IMR-90 (cell line): Measurements from ENCODE around the gene EED. TPM values are rescaled to one million over a fixed set of nuclear protein-coding genes. Genes with fewer than 3 reads are reported as not detected.

Source experiments
- ATAC-seq: fragments of 200-7000 bp; cut with Tn5 transposase; 2 replicates; pipeline ENCODE4 v1.9.1; 2020; ENCODE audit warnings: low read depth, mild to moderate bottlenecking, moderate library complexity
- BruUV-seq: library from RNA; stranded (reverse); fragments of 400-500 nt; replicated peaks from 2 replicates; lab custom pipeline; 2021; lab: Mats Ljungman, UMichigan
- CTCF ChIA-PET: fragments of 300-600 bp; formaldehyde crosslinking; extraction: SDS; loops from one replicate; lab custom pipeline; 2021; ENCODE audit warnings: antibody characterized with exemption; lab: Yijun Ruan, JAX
- POLR2A ChIA-PET: fragments of 300-600 bp; sonication (Branson Sonifier 250); formaldehyde crosslinking; loops from one replicate; lab custom pipeline; 2022; ENCODE audit warnings: antibody characterized with exemption; ENCODE audit not compliant: unreplicated experiment; lab: Charles Lee
- DNase-seq: peaks from one replicate; pipeline ENCODE4 v3.0.0; 2013
- H2AFZ ChIP-seq: replicated peaks from 2 replicates; pipeline ENCODE3; 2013; ENCODE audit warnings: low read length, mild to moderate bottlenecking; ENCODE audit not compliant: poor library complexity
- H2AK5ac ChIP-seq: 2 replicates; pipeline ENCODE4 v1.6.1; 2013; ENCODE audit warnings: low read depth, low read length, inconsistent platforms
- H2AK9ac ChIP-seq: replicated peaks from 2 replicates; pipeline ENCODE3; 2013; ENCODE audit warnings: mild to moderate bottlenecking, low read depth, low read length, moderate library complexity; ENCODE audit not compliant: poor library complexity
- H2BK120ac ChIP-seq: 2 replicates; pipeline ENCODE4 v1.6.1; 2013; ENCODE audit warnings: low read depth, low read length, inconsistent platforms
- H2BK15ac ChIP-seq: 3 replicates; pipeline ENCODE4 v1.6.1; 2013; ENCODE audit warnings: low read depth, low read length, inconsistent platforms
- H2BK20ac ChIP-seq: 2 replicates; pipeline ENCODE4 v1.6.1; 2013; ENCODE audit warnings: low read depth, mild to moderate bottlenecking, inconsistent platforms, low read length, moderate library complexity
- H2BK5ac ChIP-seq: 2 replicates; pipeline ENCODE4 v1.6.1; 2013; ENCODE audit warnings: mild to moderate bottlenecking, low read depth, low read length, inconsistent platforms; ENCODE audit not compliant: poor library complexity, severe bottlenecking
- H3K14ac ChIP-seq: replicated peaks from 2 replicates; pipeline ENCODE4 v1.6.1; 2013; ENCODE audit warnings: low read depth, low read length, inconsistent platforms
- H3K18ac ChIP-seq: 2 replicates; pipeline ENCODE4 v1.6.1; 2013; ENCODE audit warnings: low read depth, low read length, control low read depth
- H3K23ac ChIP-seq: 2 replicates; pipeline ENCODE4 v1.6.1; 2013; ENCODE audit warnings: low read depth, low read length, inconsistent platforms
- H3K27ac ChIP-seq: 2 replicates; pipeline ENCODE4 v1.5.1; 2013; ENCODE audit warnings: mild to moderate bottlenecking, control low read depth, low read length; ENCODE audit not compliant: insufficient read depth
- H3K27me3 ChIP-seq: 2 replicates; pipeline ENCODE4 v1.6.1; 2013; ENCODE audit warnings: low read length; ENCODE audit not compliant: control insufficient read depth, insufficient read depth
- H3K36me3 ChIP-seq: 2 replicates; pipeline ENCODE4 v1.6.1; 2013; ENCODE audit warnings: low read length, mixed read lengths; ENCODE audit not compliant: control insufficient read depth, insufficient read depth
- H3K4ac ChIP-seq: 2 replicates; pipeline ENCODE4 v1.6.1; 2013; ENCODE audit warnings: low read depth, low read length, inconsistent platforms
- H3K4me1 ChIP-seq: 2 replicates; pipeline ENCODE4 v1.6.1; 2013; ENCODE audit warnings: low read length, mixed read lengths; ENCODE audit not compliant: control insufficient read depth, insufficient read depth
- H3K4me2 ChIP-seq: 2 replicates; pipeline ENCODE4 v1.6.1; 2013; ENCODE audit warnings: low read depth, mild to moderate bottlenecking, control low read depth, low read length, moderate library complexity
- H3K4me3 ChIP-seq: 2 replicates; pipeline ENCODE4 v1.5.1; 2013; ENCODE audit warnings: low read depth, mild to moderate bottlenecking, control low read depth, low read length, moderate library complexity; ENCODE audit not compliant: insufficient read depth
- H3K56ac ChIP-seq: 2 replicates; pipeline ENCODE4 v1.6.1; 2013; ENCODE audit warnings: low read length, inconsistent platforms; ENCODE audit not compliant: insufficient read depth; ENCODE audit errors: extremely low read depth
- H3K79me1 ChIP-seq, 2 experiments: 2 replicates each; pipeline ENCODE4 v1.6.1; 2013; ENCODE audit warnings: low read length in 2 of 2, inconsistent platforms in 1 of 2, low read depth in 1 of 2
- H3K9ac ChIP-seq: 2 replicates; pipeline ENCODE4 v1.6.1; 2013; ENCODE audit warnings: low read depth, low read length, control low read depth
- H3K9me1 ChIP-seq: 2 replicates; pipeline ENCODE4 v1.6.1; 2013; ENCODE audit warnings: low read length, inconsistent platforms; ENCODE audit not compliant: insufficient read depth
- H3K9me3 ChIP-seq: 2 replicates; pipeline ENCODE4 v1.6.1; 2013; ENCODE audit warnings: low read length; ENCODE audit not compliant: control insufficient read depth, insufficient read depth
- H4K20me1 ChIP-seq: 2 replicates; pipeline ENCODE4 v1.6.1; 2013; ENCODE audit warnings: low read length, inconsistent platforms; ENCODE audit not compliant: insufficient read depth
- H4K5ac ChIP-seq: 2 replicates; pipeline ENCODE4 v1.6.1; 2013; ENCODE audit warnings: mild to moderate bottlenecking, low read depth, low read length, control low read depth
- H4K8ac ChIP-seq, 2 experiments: 2 replicates each; pipeline ENCODE4 v1.6.1; 2013; ENCODE audit warnings: low read depth in 2 of 2, low read length in 2 of 2, control low read depth in 1 of 2, inconsistent platforms in 1 of 2
- H4K91ac ChIP-seq: 2 replicates; pipeline ENCODE4 v1.6.1; 2013; ENCODE audit warnings: low read depth, low read length, inconsistent platforms; ENCODE audit not compliant: insufficient read depth
- BHLHE40 ChIP-seq: fragments of 150-350 bp; IDR thresholded peaks from 2 replicates; pipeline ENCODE4 v1.6.1; 2016; ENCODE audit warnings: mild to moderate bottlenecking, low read depth, low read length
- CHD1 ChIP-seq: IDR thresholded peaks from 2 replicates; pipeline ENCODE4 v1.6.1; 2012; ENCODE audit warnings: low read depth, low read length, improper control_type of control experiment
- ELK1 ChIP-seq: fragments of 150-350 bp; IDR thresholded peaks from 2 replicates; pipeline ENCODE4 v1.6.1; 2016; ENCODE audit warnings: low read depth, mild to moderate bottlenecking, low read length, moderate library complexity, borderline replicate concordance
- MAFK ChIP-seq: IDR thresholded peaks from 2 replicates; pipeline ENCODE4 v1.6.1; 2012; ENCODE audit warnings: low read depth, low read length, improper control_type of control experiment
- MAZ ChIP-seq: IDR thresholded peaks from 2 replicates; pipeline ENCODE4 v1.6.1; 2012; ENCODE audit warnings: low read depth, mild to moderate bottlenecking, low read length, improper control_type of control experiment, moderate library complexity, borderline replicate concordance
- MXI1 ChIP-seq: IDR thresholded peaks from 2 replicates; pipeline ENCODE4 v1.6.1; 2012; ENCODE audit warnings: low read depth, mild to moderate bottlenecking, low read length, moderate library complexity, borderline replicate concordance
- NFE2L2 ChIP-seq: fragments of 150-350 bp; IDR thresholded peaks from 2 replicates; pipeline ENCODE4 v1.6.1; 2016; ENCODE audit warnings: low read depth, mild to moderate bottlenecking, low read length
- POLR2A ChIP-seq: IDR thresholded peaks from 2 replicates; pipeline ENCODE4 v1.6.1; 2012; ENCODE audit warnings: mild to moderate bottlenecking, low read depth, low read length
- RCOR1 ChIP-seq: IDR thresholded peaks from 2 replicates; pipeline ENCODE4 v1.6.1; 2012; ENCODE audit warnings: mild to moderate bottlenecking, low read length, improper control_type of control experiment; ENCODE audit not compliant: insufficient replicate concordance
- RFX5 ChIP-seq: IDR thresholded peaks from 2 replicates; pipeline ENCODE4 v1.8.0; 2012; ENCODE audit warnings: low read depth, mild to moderate bottlenecking, low read length, moderate library complexity
- SMC3 ChIP-seq: fragments of 150-350 bp; IDR thresholded peaks from 2 replicates; pipeline ENCODE4 v1.6.1; 2016; ENCODE audit warnings: low read depth, mild to moderate bottlenecking, antibody characterized with exemption, low read length, moderate library complexity
- USF2 ChIP-seq: fragments of 150-350 bp; IDR thresholded peaks from 2 replicates; pipeline ENCODE4 v1.6.1; 2017; ENCODE audit warnings: mild to moderate bottlenecking, antibody characterized with exemption, low read length, low read depth
- dilution Hi-C: fragments of 300-500 bp; cut with HindIII; formaldehyde crosslinking; loops from one replicate; pipeline ENCODE4 v1.14.3; 2018; ENCODE audit warnings: low sequenced_read_pairs; ENCODE audit not compliant: unreplicated experiment
- in situ Hi-C: fragments of 300-500 bp; cut with MboI; formaldehyde crosslinking; loops from 3 replicates; pipeline ENCODE4 v1.14.3; 2019; ENCODE audit warnings: low sequenced_read_pairs, inconsistent platforms, mixed read lengths
- intact Hi-C: fragments of 100-400 bp; cut with micrococcal nuclease; formaldehyde crosslinking; loops from 2 replicates; pipeline ENCODE4 v1.10.0; 2022
- polyA plus RNA-seq, 3 experiments: library from polyadenylated mRNA; depleted of rRNA; stranded (reverse); fragments of >200 nt; gene quantifications; 2 replicates each; pipeline ENCODE4 v1.2.3, GENCODE V29; 2012; ENCODE audit warnings: low replicate concordance in 1 of 3
- total RNA-seq: library from RNA; depleted of rRNA; stranded (reverse); fragments of >200 nt; gene quantifications from 2 replicates; pipeline ENCODE4 v1.2.3, GENCODE V29; 2012

The EED gene
- total and polyA plus RNA-seq, 2 of the 4 experiments (the other 2 are of a cell fraction): 11.1 to 11.5 TPM

GRCh38 chr11:86202013-86202336, 42.6 kb upstream of the EED start:
- H3K18ac ChIP-seq: no peak overlapping the region; the same call in 1 of the 2 replicates
- no peak overlapping the region for H3K27ac ChIP-seq
- H4K5ac ChIP-seq: no peak overlapping the region
- in situ Hi-C loops (loop anchor here (25.0 kb wide), 1 partner anchor 165 kb away; no protein-coding TSS in a partner anchor), dilution Hi-C loops (no loop called here), intact Hi-C loops (no loop called here)
- H3K4me1 ChIP-seq: peaks cover 5% of the 10 kb centered on the region; the same call in 1 of the 2 replicates
- H3K4me2 ChIP-seq: peak overlapping the region; percentile 84; the same call in 1 of the 2 replicates
- H3K79me1 ChIP-seq: peaks cover 0 to 2% of the 10 kb centered on the region in 2 experiments; a peak in 1 of 4 replicates
- no peak overlapping the region for H4K91ac ChIP-seq
- no peak overlapping the region for H3K4ac ChIP-seq
- H4K20me1 ChIP-seq: no peaks in the 10 kb centered on the region
- DNase-seq (no peak), ATAC-seq (no peak)
- H2BK120ac ChIP-seq: no peak overlapping the region
- no peak overlapping the region for H3K56ac ChIP-seq
- no peak overlapping the region for H2BK20ac ChIP-seq
- POLR2A ChIA-PET: no interaction called here
- no peak overlapping the region for H2AFZ ChIP-seq
- no peak overlapping the region for H3K4me3 ChIP-seq
- no peak overlapping the region for H2AK9ac ChIP-seq
- H3K9me3 ChIP-seq: no peaks in the 10 kb centered on the region
- no peak overlapping the region for H4K8ac ChIP-seq
- no peak overlapping the region for H2BK15ac ChIP-seq
- H3K14ac ChIP-seq: no peak overlapping the region
- no peak overlapping the region for H3K9ac ChIP-seq
- H3K36me3 ChIP-seq: no peaks in the 10 kb centered on the region
- CTCF ChIA-PET: interaction anchor here (0.6 kb wide), 1 partner anchor 263 kb away, joined by 5 read pairs; no protein-coding TSS in a partner anchor
- TF ChIP-seq MXI1 (no peak), ELK1 (no peak), MAFK (no peak), NFE2L2 (no peak), RCOR1 (no peak), SMC3 (no peak), MAZ (no peak), USF2 (no peak), RFX5 (no peak), POLR2A (no peak), BHLHE40 (no peak), CHD1 (no peak)
- no peaks in the 10 kb centered on the region for H3K9me1 ChIP-seq
- BruUV-seq: no TSS peak
- no peaks in the 10 kb centered on the region for H3K27me3 ChIP-seq
- H2AK5ac ChIP-seq: no peak overlapping the region
- H3K23ac ChIP-seq: peak overlapping the region; percentile 3; the same call in 1 of the 2 replicates
- H2BK5ac ChIP-seq: no peak overlapping the region
